A673 (cell line): ENCODE data around the gene CFAP206. TPM values are rescaled to one million over a fixed set of nuclear protein-coding genes. Genes with fewer than 3 reads are reported as not detected.

Experiments used
- BruUV-seq: library from RNA; stranded (reverse); fragments of 400-500 nt; replicated peaks from 2 replicates; lab custom pipeline; 2021; lab: Mats Ljungman, UMichigan
- CTCF ChIA-PET: fragments of 300-600 bp; sonication (Branson Sonifier 250); formaldehyde crosslinking; loops from one replicate; lab custom pipeline; 2022; ENCODE audit warnings: antibody characterized with exemption; lab: Charles Lee
- POLR2A ChIA-PET: fragments of 300-600 bp; sonication (Branson Sonifier 250); formaldehyde crosslinking; loops from one replicate; lab custom pipeline; 2022; ENCODE audit warnings: antibody characterized with exemption; ENCODE audit not compliant: low non-redundant PET; lab: Charles Lee
- DNase-seq: peaks from one replicate; pipeline ENCODE4 v3.0.0-alpha.2; 2015; ENCODE audit warnings: low spot score
- H3K27ac ChIP-seq: fragments of 200-600 bp; sonication (generic); 2 replicates; pipeline ENCODE4 v1.5.1; 2016; ENCODE audit warnings: mixed run types, low read depth, mild to moderate bottlenecking, mixed read lengths, antibody characterized with exemption, low read length; ENCODE audit not compliant: poor library complexity, severe bottlenecking
- H3K27me3 ChIP-seq: fragments of 200-600 bp; sonication (generic); replicated peaks from 2 replicates; pipeline ENCODE4 v1.6.1; 2017; ENCODE audit warnings: mixed run types, low read depth, mild to moderate bottlenecking, mixed read lengths, antibody characterized with exemption, low read length; ENCODE audit not compliant: insufficient read depth, poor library complexity
- H3K36me3 ChIP-seq: fragments of 200-600 bp; sonication (generic); 2 replicates; pipeline ENCODE4 v1.6.1; 2016; ENCODE audit warnings: mixed run types, mild to moderate bottlenecking, mixed read lengths, antibody characterized with exemption, low read length; ENCODE audit not compliant: insufficient read depth, poor library complexity, severe bottlenecking
- H3K4me1 ChIP-seq: fragments of 200-600 bp; sonication (generic); 2 replicates; pipeline ENCODE4 v1.6.1; 2017; ENCODE audit warnings: mixed run types, mild to moderate bottlenecking, mixed read lengths, antibody characterized with exemption, low read length; ENCODE audit not compliant: insufficient read depth, poor library complexity, severe bottlenecking
- H3K4me3 ChIP-seq: fragments of 200-600 bp; sonication (generic); 2 replicates; pipeline ENCODE4 v1.5.1; 2016; ENCODE audit warnings: low read depth, mixed run types, mild to moderate bottlenecking, mixed read lengths, low read length; ENCODE audit not compliant: poor library complexity, severe bottlenecking
- H3K9me3 ChIP-seq: fragments of 200-600 bp; sonication (generic); 2 replicates; pipeline ENCODE4 v1.6.1; 2016; ENCODE audit warnings: mixed run types, low read depth, mild to moderate bottlenecking, mixed read lengths, antibody characterized with exemption, low read length; ENCODE audit not compliant: poor library complexity, severe bottlenecking
- CTCF ChIP-seq: fragments of 300-800, 200-600 bp; sonication (generic); conservative IDR thresholded peaks from 2 replicates; pipeline ENCODE4 v1.5.1; 2017; ENCODE audit warnings: low read depth, mild to moderate bottlenecking, antibody characterized with exemption, low read length, moderate library complexity, mixed read lengths
- EZH2 ChIP-seq: fragments of 200-600 bp; sonication (generic); IDR thresholded peaks from 2 replicates; pipeline ENCODE4 v1.6.1; 2017; ENCODE audit warnings: borderline replicate concordance, low read depth, mild to moderate bottlenecking, mixed read lengths, antibody characterized with exemption, low read length; ENCODE audit not compliant: poor library complexity, severe bottlenecking
- intact Hi-C: fragments of 100-400 bp; cut with micrococcal nuclease; formaldehyde crosslinking; loops from one replicate; pipeline ENCODE4 v1.10.0; 2022; ENCODE audit not compliant: unreplicated experiment
- total RNA-seq: library from RNA; stranded (reverse); gene quantifications from 2 replicates; pipeline ENCODE4 v1.2.3, GENCODE V29; 2021

Gene CFAP206
- total RNA-seq, 1 experiment from 2014 or later = not detected

- no TSS peak for BruUV-seq
- intact Hi-C loops = no loop called here
- H3K36me3 ChIP-seq = no peaks in the 10 kb centered on the region
- DNase-seq = no peak
- no peak overlapping the region for H3K27ac ChIP-seq
- CTCF ChIA-PET = no interaction called here
- TF ChIP-seq CTCF (no peak), EZH2 (no peak)
- POLR2A ChIA-PET = no interaction called here
- no peaks in the 10 kb centered on the region for H3K4me1 ChIP-seq
- no peak overlapping the region for H3K4me3 ChIP-seq
- H3K27me3 ChIP-seq = no peaks in the 10 kb centered on the region
- no peaks in the 10 kb centered on the region for H3K9me3 ChIP-seq
Measured at GRCh38 chr6:87494761-87495422, 87.1 kb downstream of the CFAP206 start.

- DNase-seq = no peak
- Histone ChIP-seq H3K4me1 (no peaks in the 10 kb centered on the region), H3K27ac (no peak overlapping the region), H3K9me3 (no peaks in the 10 kb centered on the region), H3K4me3 (no peak overlapping the region), H3K27me3 (no peaks in the 10 kb centered on the region), H3K36me3 (peaks cover 9% of the 10 kb centered on the region)
- TF ChIP-seq CTCF (no peak), EZH2 (no peak)
- ChIA-PET POLR2A (no interaction called here), CTCF (no interaction called here)
- intact Hi-C loops = no loop called here
- no TSS peak for BruUV-seq
Measured at GRCh38 chr6:87498048-87498447, 90.3 kb downstream of the CFAP206 start.

- Histone ChIP-seq H3K4me1 (no peaks in the 10 kb centered on the region), H3K27ac (no peak overlapping the region), H3K36me3 (peaks cover 9% of the 10 kb centered on the region), H3K4me3 (no peak overlapping the region), H3K9me3 (no peaks in the 10 kb centered on the region), H3K27me3 (no peaks in the 10 kb centered on the region)
- DNase-seq = no peak
- intact Hi-C loops = no loop called here
- TF ChIP-seq EZH2 (no peak), CTCF (no peak)
- POLR2A ChIA-PET = no interaction called here
- CTCF ChIA-PET = no interaction called here
- no TSS peak for BruUV-seq
Measured at GRCh38 chr6:87501809-87502572, 94.2 kb downstream of the CFAP206 start.
